WTC11 (cell line): ENCODE measurements around the gene RCAN1. TPM values are rescaled to one million over a fixed set of nuclear protein-coding genes. Genes with fewer than 3 reads are reported as not detected.

Experiments used
- ATAC-seq: fragments of 200-7000 bp; cut with Tn5 transposase; 2 replicates; pipeline ENCODE4 v1.10.0; 2021; ENCODE audit warnings: mild to moderate bottlenecking, moderate library complexity
- CTCF ChIA-PET: fragments of 300-600 bp; sonication (Branson Sonifier 250); formaldehyde crosslinking; loops from one replicate; lab custom pipeline; 2021; ENCODE audit warnings: antibody characterized with exemption; lab: Charles Lee
- POLR2A ChIA-PET: fragments of 350-600 bp; sonication (Branson Sonifier 250); formaldehyde crosslinking; loops from one replicate; lab custom pipeline; 2021; ENCODE audit warnings: antibody characterized with exemption; lab: Charles Lee
- DNase-seq: peaks from one replicate; pipeline ENCODE4 v3.0.0; 2021; ENCODE audit warnings: low spot score
- H3K27ac Mint-ChIP-seq: 2 replicates; pipeline ENCODE4 v1.8.0; 2021; ENCODE audit warnings: mixed read lengths
- H3K27me3 Mint-ChIP-seq: 2 replicates; pipeline ENCODE4 v1.8.0; 2021; ENCODE audit warnings: low read depth, mild to moderate bottlenecking, moderate library complexity, mixed read lengths
- H3K36me3 Mint-ChIP-seq: 2 replicates; pipeline ENCODE4 v1.8.0; 2021; ENCODE audit warnings: mixed read lengths
- H3K4me1 Mint-ChIP-seq: 2 replicates; pipeline ENCODE4 v1.8.0; 2022; ENCODE audit warnings: mixed read lengths
- H3K4me3 Mint-ChIP-seq: 2 replicates; pipeline ENCODE4 v1.8.0; 2021; ENCODE audit warnings: mild to moderate bottlenecking, moderate library complexity, mixed read lengths
- H3K9me3 Mint-ChIP-seq: 2 replicates; pipeline ENCODE4 v1.8.0; 2021; ENCODE audit warnings: mixed read lengths
- ATF6 ChIP-seq: sonication (generic); formaldehyde crosslinking; IDR thresholded peaks from 2 replicates; pipeline ENCODE4 v1.8.1; 2023; ENCODE audit warnings: mild to moderate bottlenecking, missing genetic modification reagents
- CREM ChIP-seq: sonication (generic); formaldehyde crosslinking; IDR thresholded peaks from 2 replicates; pipeline ENCODE4 v1.8.1; 2022; ENCODE audit warnings: mild to moderate bottlenecking, missing genetic modification reagents, moderate library complexity
- ETV6 ChIP-seq: sonication (generic); formaldehyde crosslinking; IDR thresholded peaks from 2 replicates; pipeline ENCODE4 v1.8.1; 2022; ENCODE audit warnings: mild to moderate bottlenecking, missing genetic modification reagents
- GABPB1 ChIP-seq: sonication (generic); formaldehyde crosslinking; IDR thresholded peaks from 2 replicates; pipeline ENCODE4 v1.8.1; 2023; ENCODE audit warnings: mild to moderate bottlenecking, missing genetic modification reagents
- IRF2 ChIP-seq: sonication (generic); formaldehyde crosslinking; IDR thresholded peaks from 2 replicates; pipeline ENCODE4 v1.8.0; 2022; ENCODE audit warnings: low read depth, missing genetic modification reagents, borderline replicate concordance
- MAX ChIP-seq: sonication (generic); formaldehyde crosslinking; IDR thresholded peaks from 2 replicates; pipeline ENCODE4 v1.8.0; 2022; ENCODE audit warnings: mild to moderate bottlenecking, missing genetic modification reagents
- NFE2L1 ChIP-seq: sonication (generic); formaldehyde crosslinking; IDR thresholded peaks from 2 replicates; pipeline ENCODE4 v1.8.1; 2023; ENCODE audit warnings: missing genetic modification reagents
- NR1H2 ChIP-seq: sonication (generic); formaldehyde crosslinking; IDR thresholded peaks from 2 replicates; pipeline ENCODE4 v1.9.0; 2021; ENCODE audit warnings: mild to moderate bottlenecking, moderate library complexity, missing genetic modification reagents
- OVOL2 ChIP-seq: fragments of 250-450 bp; sonication (Bioruptor Pico); IDR thresholded peaks from 2 replicates; pipeline ENCODE4 v1.9.0; 2021; ENCODE audit warnings: mild to moderate bottlenecking, borderline replicate concordance
- PRRX2 ChIP-seq: fragments of 250-450 bp; sonication (Bioruptor Pico); IDR thresholded peaks from 2 replicates; pipeline ENCODE4 v1.8.0; 2021; ENCODE audit warnings: mild to moderate bottlenecking
- RORB ChIP-seq: fragments of 250-450 bp; sonication (Bioruptor Pico); IDR thresholded peaks from 2 replicates; pipeline ENCODE4 v1.9.0; 2021; ENCODE audit warnings: mild to moderate bottlenecking
- SOX15 ChIP-seq: fragments of 250-450 bp; sonication (Bioruptor Pico); IDR thresholded peaks from 2 replicates; pipeline ENCODE4 v1.9.0; 2021; ENCODE audit warnings: mild to moderate bottlenecking
- TEAD4 ChIP-seq: sonication (generic); formaldehyde crosslinking; IDR thresholded peaks from 2 replicates; pipeline ENCODE4 v1.8.0; 2022; ENCODE audit warnings: mild to moderate bottlenecking, missing genetic modification reagents
- ZNF121 ChIP-seq: sonication (generic); formaldehyde crosslinking; IDR thresholded peaks from 2 replicates; pipeline ENCODE4 v1.8.0; 2023; ENCODE audit warnings: missing genetic modification reagents
- ZNF219 ChIP-seq: sonication (generic); formaldehyde crosslinking; IDR thresholded peaks from 2 replicates; pipeline ENCODE4 v1.8.0; 2023; ENCODE audit warnings: missing genetic modification reagents, mild to moderate bottlenecking, borderline replicate concordance
- ZNF396 ChIP-seq: fragments of 250-450 bp; sonication (Bioruptor Pico); IDR thresholded peaks from 2 replicates; pipeline ENCODE4 v1.8.0; 2021; ENCODE audit warnings: mild to moderate bottlenecking, moderate library complexity, borderline replicate concordance
- total RNA-seq: library from RNA; stranded (reverse); gene quantifications from 3 replicates; pipeline ENCODE4 v1.2.3, GENCODE V29; 2021
- TF ChIP-seq, protein P1 (sequence below): sonication (generic); formaldehyde crosslinking; IDR thresholded peaks from 2 replicates; pipeline ENCODE4 v1.8.1; 2023; ENCODE audit warnings: mild to moderate bottlenecking, missing genetic modification reagents
- TF ChIP-seq, protein P2 (sequence below): sonication (generic); formaldehyde crosslinking; IDR thresholded peaks from 2 replicates; pipeline ENCODE4 v1.8.0; 2023; ENCODE audit warnings: mild to moderate bottlenecking, missing genetic modification reagents
- TF ChIP-seq, protein P3 (sequence below): fragments of 250-450 bp; sonication (Bioruptor Pico); IDR thresholded peaks from 2 replicates; pipeline ENCODE4 v1.9.0; 2021; ENCODE audit warnings: mild to moderate bottlenecking, borderline replicate concordance
- TF ChIP-seq, protein P4 (sequence below): sonication (generic); formaldehyde crosslinking; IDR thresholded peaks from 2 replicates; pipeline ENCODE4 v1.8.1; 2023; ENCODE audit warnings: mild to moderate bottlenecking, moderate library complexity, missing genetic modification reagents

Gene RCAN1
- total RNA-seq, 1 experiment from 2014 or later, result 5.9 TPM

- TF ChIP-seq GABPB1, result no peak
- TF ChIP-seq, protein P1, sequence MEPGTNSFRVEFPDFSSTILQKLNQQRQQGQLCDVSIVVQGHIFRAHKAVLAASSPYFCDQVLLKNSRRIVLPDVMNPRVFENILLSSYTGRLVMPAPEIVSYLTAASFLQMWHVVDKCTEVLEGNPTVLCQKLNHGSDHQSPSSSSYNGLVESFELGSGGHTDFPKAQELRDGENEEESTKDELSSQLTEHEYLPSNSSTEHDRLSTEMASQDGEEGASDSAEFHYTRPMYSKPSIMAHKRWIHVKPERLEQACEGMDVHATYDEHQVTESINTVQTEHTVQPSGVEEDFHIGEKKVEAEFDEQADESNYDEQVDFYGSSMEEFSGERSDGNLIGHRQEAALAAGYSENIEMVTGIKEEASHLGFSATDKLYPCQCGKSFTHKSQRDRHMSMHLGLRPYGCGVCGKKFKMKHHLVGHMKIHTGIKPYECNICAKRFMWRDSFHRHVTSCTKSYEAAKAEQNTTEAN (CRISPR knock-in tag), result no peak
- no peak for TF ChIP-seq ZNF396 (CRISPR knock-in tag)
- no peak for TF ChIP-seq OVOL2
- TF ChIP-seq, protein P2, sequence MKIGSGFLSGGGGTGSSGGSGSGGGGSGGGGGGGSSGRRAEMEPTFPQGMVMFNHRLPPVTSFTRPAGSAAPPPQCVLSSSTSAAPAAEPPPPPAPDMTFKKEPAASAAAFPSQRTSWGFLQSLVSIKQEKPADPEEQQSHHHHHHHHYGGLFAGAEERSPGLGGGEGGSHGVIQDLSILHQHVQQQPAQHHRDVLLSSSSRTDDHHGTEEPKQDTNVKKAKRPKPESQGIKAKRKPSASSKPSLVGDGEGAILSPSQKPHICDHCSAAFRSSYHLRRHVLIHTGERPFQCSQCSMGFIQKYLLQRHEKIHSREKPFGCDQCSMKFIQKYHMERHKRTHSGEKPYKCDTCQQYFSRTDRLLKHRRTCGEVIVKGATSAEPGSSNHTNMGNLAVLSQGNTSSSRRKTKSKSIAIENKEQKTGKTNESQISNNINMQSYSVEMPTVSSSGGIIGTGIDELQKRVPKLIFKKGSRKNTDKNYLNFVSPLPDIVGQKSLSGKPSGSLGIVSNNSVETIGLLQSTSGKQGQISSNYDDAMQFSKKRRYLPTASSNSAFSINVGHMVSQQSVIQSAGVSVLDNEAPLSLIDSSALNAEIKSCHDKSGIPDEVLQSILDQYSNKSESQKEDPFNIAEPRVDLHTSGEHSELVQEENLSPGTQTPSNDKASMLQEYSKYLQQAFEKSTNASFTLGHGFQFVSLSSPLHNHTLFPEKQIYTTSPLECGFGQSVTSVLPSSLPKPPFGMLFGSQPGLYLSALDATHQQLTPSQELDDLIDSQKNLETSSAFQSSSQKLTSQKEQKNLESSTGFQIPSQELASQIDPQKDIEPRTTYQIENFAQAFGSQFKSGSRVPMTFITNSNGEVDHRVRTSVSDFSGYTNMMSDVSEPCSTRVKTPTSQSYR, result no peak
- no peak for TF ChIP-seq TEAD4 (CRISPR knock-in tag)
- no peak for TF ChIP-seq NFE2L1
- no peak for TF ChIP-seq ZNF219 (CRISPR knock-in tag)
- TF ChIP-seq RORB (CRISPR knock-in tag), result no peak
- no peak for TF ChIP-seq ZNF121 (CRISPR knock-in tag)
- TF ChIP-seq MAX (CRISPR knock-in tag), result no peak
- no peak for TF ChIP-seq SOX15 (CRISPR knock-in tag)
- TF ChIP-seq IRF2, result no peak
- no peak for TF ChIP-seq ATF6 (CRISPR knock-in tag)
- no peak for TF ChIP-seq ETV6 (CRISPR knock-in tag)
Measured at GRCh38 chr21:34593423-34593822, 21.5 kb downstream of the RCAN1 start (continued).

GRCh38 chr21:34592120-34592955 lies 22.6 kb downstream of the RCAN1 start:
- H3K4me1 Mint-ChIP-seq, result peaks cover 5% of the 10 kb centered on the region
- no peaks in the 10 kb centered on the region for H3K27me3 Mint-ChIP-seq
- H3K9me3 Mint-ChIP-seq, result no peaks in the 10 kb centered on the region
- TF ChIP-seq MAX (CRISPR knock-in tag) (no peak), NR1H2 (CRISPR knock-in tag) (no peak), CREM (CRISPR knock-in tag) (no peak), PRRX2 (CRISPR knock-in tag) (no peak)
- TF ChIP-seq, protein P3, sequence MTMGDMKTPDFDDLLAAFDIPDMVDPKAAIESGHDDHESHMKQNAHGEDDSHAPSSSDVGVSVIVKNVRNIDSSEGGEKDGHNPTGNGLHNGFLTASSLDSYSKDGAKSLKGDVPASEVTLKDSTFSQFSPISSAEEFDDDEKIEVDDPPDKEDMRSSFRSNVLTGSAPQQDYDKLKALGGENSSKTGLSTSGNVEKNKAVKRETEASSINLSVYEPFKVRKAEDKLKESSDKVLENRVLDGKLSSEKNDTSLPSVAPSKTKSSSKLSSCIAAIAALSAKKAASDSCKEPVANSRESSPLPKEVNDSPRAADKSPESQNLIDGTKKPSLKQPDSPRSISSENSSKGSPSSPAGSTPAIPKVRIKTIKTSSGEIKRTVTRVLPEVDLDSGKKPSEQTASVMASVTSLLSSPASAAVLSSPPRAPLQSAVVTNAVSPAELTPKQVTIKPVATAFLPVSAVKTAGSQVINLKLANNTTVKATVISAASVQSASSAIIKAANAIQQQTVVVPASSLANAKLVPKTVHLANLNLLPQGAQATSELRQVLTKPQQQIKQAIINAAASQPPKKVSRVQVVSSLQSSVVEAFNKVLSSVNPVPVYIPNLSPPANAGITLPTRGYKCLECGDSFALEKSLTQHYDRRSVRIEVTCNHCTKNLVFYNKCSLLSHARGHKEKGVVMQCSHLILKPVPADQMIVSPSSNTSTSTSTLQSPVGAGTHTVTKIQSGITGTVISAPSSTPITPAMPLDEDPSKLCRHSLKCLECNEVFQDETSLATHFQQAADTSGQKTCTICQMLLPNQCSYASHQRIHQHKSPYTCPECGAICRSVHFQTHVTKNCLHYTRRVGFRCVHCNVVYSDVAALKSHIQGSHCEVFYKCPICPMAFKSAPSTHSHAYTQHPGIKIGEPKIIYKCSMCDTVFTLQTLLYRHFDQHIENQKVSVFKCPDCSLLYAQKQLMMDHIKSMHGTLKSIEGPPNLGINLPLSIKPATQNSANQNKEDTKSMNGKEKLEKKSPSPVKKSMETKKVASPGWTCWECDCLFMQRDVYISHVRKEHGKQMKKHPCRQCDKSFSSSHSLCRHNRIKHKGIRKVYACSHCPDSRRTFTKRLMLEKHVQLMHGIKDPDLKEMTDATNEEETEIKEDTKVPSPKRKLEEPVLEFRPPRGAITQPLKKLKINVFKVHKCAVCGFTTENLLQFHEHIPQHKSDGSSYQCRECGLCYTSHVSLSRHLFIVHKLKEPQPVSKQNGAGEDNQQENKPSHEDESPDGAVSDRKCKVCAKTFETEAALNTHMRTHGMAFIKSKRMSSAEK, result no peak
- TF ChIP-seq, protein P4, sequence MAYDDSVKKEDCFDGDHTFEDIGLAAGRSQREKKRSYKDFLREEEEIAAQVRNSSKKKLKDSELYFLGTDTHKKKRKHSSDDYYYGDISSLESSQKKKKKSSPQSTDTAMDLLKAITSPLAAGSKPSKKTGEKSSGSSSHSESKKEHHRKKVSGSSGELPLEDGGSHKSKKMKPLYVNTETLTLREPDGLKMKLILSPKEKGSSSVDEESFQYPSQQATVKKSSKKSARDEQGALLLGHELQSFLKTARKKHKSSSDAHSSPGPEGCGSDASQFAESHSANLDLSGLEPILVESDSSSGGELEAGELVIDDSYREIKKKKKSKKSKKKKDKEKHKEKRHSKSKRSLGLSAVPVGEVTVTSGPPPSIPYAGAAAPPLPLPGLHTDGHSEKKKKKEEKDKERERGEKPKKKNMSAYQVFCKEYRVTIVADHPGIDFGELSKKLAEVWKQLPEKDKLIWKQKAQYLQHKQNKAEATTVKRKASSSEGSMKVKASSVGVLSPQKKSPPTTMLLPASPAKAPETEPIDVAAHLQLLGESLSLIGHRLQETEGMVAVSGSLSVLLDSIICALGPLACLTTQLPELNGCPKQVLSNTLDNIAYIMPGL (CRISPR knock-in tag), result no peak
- CTCF ChIA-PET, result interaction anchor here (1.0 to 2.2 kb wide), 5 partner anchors 9 to 82 kb away, joined by 3 to 15 read pairs (median 5); no protein-coding TSS in a partner anchor
- ATAC-seq, result no peak
- no peaks in the 10 kb centered on the region for H3K36me3 Mint-ChIP-seq
- DNase-seq, result no peak
- no peak overlapping the region for H3K27ac Mint-ChIP-seq
- POLR2A ChIA-PET, result no interaction called here
- H3K4me3 Mint-ChIP-seq, result no peak overlapping the region
